Thymus (tissue), 11 donors: Measurements from ENCODE around the gene DEFB124. TPM values are rescaled to one million over a fixed set of nuclear protein-coding genes. Genes with fewer than 3 reads are reported as not detected.

Source experiments
- DNase-seq, 9 donors: peaks; one replicate each; pipeline ENCODE4 v3.0.0-alpha.2; 2013; ENCODE audit warnings: low spot score in 9 of 9, low read depth in 6 of 9, missing footprints in 1 of 9
- H3K27ac ChIP-seq, 2 donors: one replicate each; pipeline ENCODE4 v1.5.1; 2013; ENCODE audit warnings: control low read depth in 1 of 2, low read depth in 1 of 2, low read length in 1 of 2, mild to moderate bottlenecking in 1 of 2, moderate library complexity in 1 of 2
- H3K27me3 ChIP-seq, 2 donors: one replicate each; pipeline ENCODE4 v1.5.1; 2013; ENCODE audit warnings: low read length in 1 of 2; ENCODE audit not compliant: control insufficient read depth in 2 of 2, insufficient read depth in 1 of 2
- H3K36me3 ChIP-seq, 2 donors: one replicate each; pipeline ENCODE4 v1.5.1; 2013; ENCODE audit warnings: low read length in 1 of 2, mild to moderate bottlenecking in 1 of 2, moderate library complexity in 1 of 2; ENCODE audit not compliant: control insufficient read depth in 2 of 2, insufficient read depth in 2 of 2
- H3K4me1 ChIP-seq, 2 donors: one replicate each; pipeline ENCODE4 v1.5.1; 2013; ENCODE audit warnings: low read length in 2 of 2; ENCODE audit not compliant: control insufficient read depth in 2 of 2, insufficient read depth in 2 of 2
- H3K4me3 ChIP-seq, 2 donors: one replicate each; pipeline ENCODE4 v1.5.1; 2013; ENCODE audit warnings: low read length in 2 of 2, control low read depth in 1 of 2, mild to moderate bottlenecking in 1 of 2
- H3K9me3 ChIP-seq, 2 donors: one replicate each; pipeline ENCODE4 v1.5.1; 2013; ENCODE audit warnings: low read length in 1 of 2, mild to moderate bottlenecking in 1 of 2; ENCODE audit not compliant: control insufficient read depth in 2 of 2, insufficient read depth in 1 of 2
- WGBS: extraction: QIAGEN DNeasy Blood & Tissue Kit; methylation state at CpG from one replicate; pipeline ENCODE4 v1.1.7; 2013; 5-methylcytosine and 5-hydroxymethylcytosine counted together
- polyA plus RNA-seq: library from polyadenylated mRNA; stranded (reverse); fragments of 200-250 nt; gene quantifications from one replicate; pipeline ENCODE4 v1.2.3, GENCODE V29; 2013
- total RNA-seq: library from RNA; stranded (reverse); fragments of 120-200 nt; gene quantifications from one replicate; pipeline ENCODE4 v1.2.4, GENCODE V29; 2013
- donor health status: healthy.

DEFB124 gene
- total and polyA plus RNA-seq, 2 donors = 0.23 TPM; not detected in 1

DNA sequence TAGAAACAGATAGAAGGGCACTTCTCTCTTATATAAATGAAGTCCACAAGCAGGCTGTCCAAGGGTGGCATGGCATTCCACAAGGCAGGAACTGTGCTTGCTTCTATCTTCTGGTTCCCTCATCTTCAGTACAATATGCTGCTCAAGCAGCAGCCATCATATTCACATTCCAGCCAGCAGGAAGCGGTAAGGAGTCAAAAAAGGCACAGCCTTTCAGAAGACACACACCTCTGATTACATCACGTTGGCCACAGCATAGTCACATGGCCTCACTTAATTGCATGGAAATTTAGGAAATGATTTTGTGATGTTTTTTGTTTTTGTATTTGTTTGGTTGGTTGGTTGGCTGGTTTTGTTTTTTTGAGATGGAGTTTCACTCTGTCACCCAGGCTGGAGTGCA lies 19.2 kb upstream of the DEFB124 start:
- Histone ChIP-seq H3K27ac (no peak overlapping the region), H3K36me3 (no peaks in the 10 kb centered on the region), H3K9me3 (no peaks in the 10 kb centered on the region), H3K27me3 (peaks cover 0 to 5% of the 10 kb centered on the region in 2 donors), H3K4me1 (no peaks in the 10 kb centered on the region), H3K4me3 (no peak overlapping the region)
- WGBS = 78% methylated on average over 2 of the region's 2 CpGs
- DNase-seq = no peak

DNA sequence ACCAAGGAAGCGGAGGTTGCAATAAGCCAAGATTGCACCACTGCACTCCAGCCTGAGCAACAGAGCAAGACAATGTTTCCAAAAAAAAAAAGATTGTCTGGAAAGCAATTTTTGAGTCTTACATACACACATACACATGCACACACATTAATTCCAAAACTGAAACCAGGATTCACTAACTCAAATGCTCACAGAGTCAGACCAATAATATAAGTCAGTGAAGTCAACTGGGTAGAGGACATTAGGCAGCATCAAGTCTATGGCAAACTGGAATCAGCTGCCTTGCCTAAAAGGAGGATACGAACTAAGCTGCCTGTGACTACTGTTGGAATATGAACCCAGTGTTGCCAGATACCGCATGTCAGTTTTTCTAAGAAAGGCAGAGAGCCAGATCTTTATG lies 15.8 kb upstream of the DEFB124 start:
- Histone ChIP-seq H3K27me3 (peaks cover 6 to 18% of the 10 kb centered on the region in 2 donors), H3K4me1 (no peaks in the 10 kb centered on the region), H3K27ac (no peak overlapping the region), H3K9me3 (no peaks in the 10 kb centered on the region), H3K4me3 (no peak overlapping the region), H3K36me3 (no peaks in the 10 kb centered on the region)
- WGBS = 96% methylated on average over 3 of the region's 3 CpGs
- DNase-seq = no peak

DNA sequence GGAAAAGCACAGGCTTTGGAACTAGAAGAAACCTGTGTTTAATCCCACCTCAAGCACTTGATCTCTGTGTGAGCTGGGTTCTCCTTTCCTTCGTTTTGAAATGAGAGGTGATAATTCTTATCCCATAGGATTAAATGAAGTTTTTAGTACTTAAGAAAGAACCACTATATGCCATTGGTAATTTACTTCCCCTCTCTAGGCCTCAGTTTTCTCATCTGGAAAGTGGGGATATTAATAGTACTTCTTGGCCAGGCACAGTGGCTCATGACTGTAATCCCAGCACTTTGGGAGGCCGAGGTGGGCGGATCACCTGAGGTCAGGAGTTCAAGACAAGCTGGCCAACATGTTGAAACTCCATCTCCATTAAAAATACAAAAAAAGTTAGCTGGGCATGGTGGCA lies 14.2 kb upstream of the DEFB124 start:
- H3K4me3 ChIP-seq = no peak overlapping the region
- WGBS = 98% methylated on average over 3 of the region's 3 CpGs
- no peak overlapping the region for H3K27ac ChIP-seq

DNA sequence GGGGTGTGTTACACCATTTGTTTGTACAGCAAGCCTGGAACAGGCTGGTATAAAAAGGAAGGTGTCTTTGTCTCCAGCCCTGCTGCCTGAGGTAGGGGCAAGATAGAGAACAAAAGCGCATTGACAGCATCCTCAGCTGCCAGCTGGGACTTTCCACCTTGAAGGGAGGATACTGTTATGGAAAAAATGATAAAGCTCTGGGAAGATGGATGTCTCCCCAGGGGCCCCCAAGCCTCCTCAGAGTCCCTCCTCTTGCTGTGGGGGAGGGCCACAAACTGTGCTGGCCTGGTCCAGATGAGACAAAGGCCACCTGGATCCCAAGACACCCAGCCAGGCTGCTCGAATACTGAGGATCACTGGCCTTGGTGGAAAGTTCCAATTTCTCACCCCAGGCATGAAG lies 13.2 kb upstream of the DEFB124 start:
- 94% methylated on average over 2 of the region's 2 CpGs for WGBS
- peaks cover 0 to 4% of the 10 kb centered on the region in 2 donors for H3K9me3 ChIP-seq
- no peaks in the 10 kb centered on the region for H3K36me3 ChIP-seq
- no peak for DNase-seq
- no peaks in the 10 kb centered on the region for H3K4me1 ChIP-seq
- peaks cover 16 to 41% of the 10 kb centered on the region in 2 donors for H3K27me3 ChIP-seq
- no peak overlapping the region for H3K4me3 ChIP-seq
- no peak overlapping the region for H3K27ac ChIP-seq

More for the DNA sequence above, 14.2 kb upstream of the DEFB124 start:
- Histone ChIP-seq H3K9me3 (peaks cover 0 to 3% of the 10 kb centered on the region in 2 donors), H3K27me3 (peaks cover 14 to 34% of the 10 kb centered on the region in 2 donors), H3K36me3 (no peaks in the 10 kb centered on the region), H3K4me1 (no peaks in the 10 kb centered on the region)
- no peak for DNase-seq

GRCh38 chr20:31485450-31486339 lies 10.8 kb upstream of the DEFB124 start:
- peak overlapping the region in 1 of 2 donors; percentile 47 for H3K27ac ChIP-seq
- H3K36me3 ChIP-seq = no peaks in the 10 kb centered on the region
- H3K4me1 ChIP-seq = no peaks in the 10 kb centered on the region
- peaks cover 0 to 4% of the 10 kb centered on the region in 2 donors for H3K9me3 ChIP-seq
- no peak overlapping the region for H3K4me3 ChIP-seq
- H3K27me3 ChIP-seq = peaks cover 16 to 47% of the 10 kb centered on the region in 2 donors
- DNase-seq = peak in 1 of 9 donors; percentile 4
- WGBS = 19% methylated on average over 31 of the region's 31 CpGs

DNA sequence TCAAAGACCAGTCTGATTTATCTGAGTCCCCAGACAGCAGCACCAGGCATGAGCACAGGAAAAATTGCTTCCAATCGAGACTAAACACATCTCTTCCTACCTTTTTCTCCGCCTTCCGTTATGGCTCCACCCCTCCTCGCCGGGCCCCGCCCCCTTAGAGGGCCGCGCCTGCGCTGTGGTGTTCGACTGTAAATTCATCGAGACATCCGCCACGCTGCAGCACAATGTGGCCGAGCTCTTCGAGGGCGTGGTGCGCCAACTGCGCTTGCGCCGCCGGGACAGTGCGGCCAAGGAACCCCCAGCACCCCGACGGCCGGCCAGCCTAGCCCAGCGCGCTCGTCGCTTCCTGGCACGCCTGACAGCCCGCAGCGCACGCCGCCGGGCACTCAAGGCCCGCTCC lies 9.1 kb upstream of the DEFB124 start:
- Histone ChIP-seq H3K4me1 (no peaks in the 10 kb centered on the region), H3K9me3 (peaks cover 0 to 4% of the 10 kb centered on the region in 2 donors), H3K27ac (no peak overlapping the region), H3K27me3 (peaks cover 16 to 47% of the 10 kb centered on the region in 2 donors), H3K36me3 (no peaks in the 10 kb centered on the region), H3K4me3 (no peak overlapping the region)
- 53% methylated on average over 36 of the region's 36 CpGs for WGBS
- peak in 2 of 9 donors; percentile 7 to 10 for DNase-seq

DNA sequence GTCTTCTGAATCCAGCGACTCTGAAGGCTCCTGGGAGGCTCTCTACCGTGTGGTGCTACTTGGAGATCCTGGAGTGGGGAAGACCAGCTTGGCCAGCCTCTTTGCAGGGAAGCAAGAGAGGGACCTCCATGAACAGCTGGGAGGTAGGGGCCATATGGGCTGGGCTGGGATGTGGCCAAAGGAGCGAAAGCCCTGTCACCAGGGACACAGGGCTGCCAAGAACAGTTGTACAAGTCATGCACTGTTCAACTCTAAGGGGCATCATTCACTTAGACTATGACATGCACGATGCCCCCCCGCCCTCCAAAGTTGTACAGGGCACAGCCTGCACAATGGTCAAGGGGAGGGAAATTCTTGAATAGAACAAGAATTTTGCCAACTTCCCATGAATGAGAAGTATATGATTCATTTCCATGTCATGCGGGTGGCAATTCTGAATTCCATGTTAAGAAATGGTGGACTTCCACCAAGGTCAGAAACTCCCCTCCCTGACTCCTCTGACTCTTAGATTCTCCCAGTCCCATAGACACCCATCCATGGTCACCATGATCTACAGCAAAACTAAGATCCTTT lies 1.8 kb upstream of the DEFB124 start:
- peaks cover 14 to 38% of the 10 kb centered on the region in 2 donors for H3K27me3 ChIP-seq
- H3K36me3 ChIP-seq = no peaks in the 10 kb centered on the region
- H3K4me1 ChIP-seq = no peaks in the 10 kb centered on the region
- no peak overlapping the region for H3K27ac ChIP-seq
- no peak for DNase-seq
- no peak overlapping the region for H3K4me3 ChIP-seq
- H3K9me3 ChIP-seq = no peaks in the 10 kb centered on the region
- WGBS = 87% methylated on average over 6 of the region's 6 CpGs

GRCh38 chr20:31476294-31476585 lies 1.3 kb upstream of the DEFB124 start:
- no peak for DNase-seq

GRCh38 chr20:31475472-31476293 lies 756 bp upstream of the DEFB124 start:
- DNase-seq = no peak
- H3K4me3 ChIP-seq = no peak overlapping the region
- H3K36me3 ChIP-seq = no peaks in the 10 kb centered on the region
- H3K27ac ChIP-seq = no peak overlapping the region
- H3K9me3 ChIP-seq = no peaks in the 10 kb centered on the region
- no peaks in the 10 kb centered on the region for H3K4me1 ChIP-seq
- 7% methylated on average over 29 of the region's 29 CpGs for WGBS
- H3K27me3 ChIP-seq = peaks cover 14 to 36% of the 10 kb centered on the region in 2 donors

More at GRCh38 chr20:31476294-31476585, 1.3 kb upstream of the DEFB124 start:
- Histone ChIP-seq H3K36me3 (no peaks in the 10 kb centered on the region), H3K27me3 (peaks cover 14 to 37% of the 10 kb centered on the region in 2 donors), H3K27ac (no peak overlapping the region), H3K4me3 (no peak overlapping the region), H3K4me1 (no peaks in the 10 kb centered on the region), H3K9me3 (no peaks in the 10 kb centered on the region)
- 65% methylated on average over 6 of the region's 6 CpGs for WGBS
